ENCODE measurements around the gene ARG2.

GRCh38 chr14:67607646-67608045 lies 12.1 kb upstream of the ARG2 start:
- TF ChIP-seq CTCF (IDR thresholded peaks at IDR 0.05), result no peak
- no peak for TF ChIP-seq POLR2A (IDR thresholded peaks at IDR 0.05)

Data from esophagus squamous epithelium (tissue), 4 donors.